SU-DHL-6 (cell line): ENCODE data around the gene MRGPRD.

Experiments used
- H2AFZ ChIP-seq: fragments of 200-600 bp; sonication (generic); 2 replicates; pipeline ENCODE4 v1.6.1; 2014; ENCODE audit warnings: low read depth, mild to moderate bottlenecking, moderate library complexity, mixed read lengths, antibody characterized with exemption, low read length; ENCODE audit not compliant: severe bottlenecking
- H3F3A ChIP-seq: fragments of 200-600 bp; shearing (Covaris generic); 2 replicates; pipeline ENCODE4 v1.6.0; 2016; ENCODE audit warnings: antibody characterized with exemption, mild to moderate bottlenecking; ENCODE audit not compliant: insufficient read depth
- H3K27ac ChIP-seq: fragments of 200-600 bp; sonication (generic); 2 replicates; pipeline ENCODE4 v1.5.1; 2016; ENCODE audit warnings: low read depth, mild to moderate bottlenecking, low read length, moderate library complexity, mixed read lengths
- H3K27me3 ChIP-seq: fragments of 200-600 bp; sonication (generic), shearing (Covaris generic); 2 replicates; pipeline ENCODE4 v1.6.0; 2014; ENCODE audit warnings: mild to moderate bottlenecking, low read length
- H3K36me3 ChIP-seq: fragments of 200-600 bp; sonication (generic); 2 replicates; pipeline ENCODE4 v1.6.1; 2014; ENCODE audit warnings: mild to moderate bottlenecking, low read length, mixed read lengths
- H3K4me2 ChIP-seq: fragments of 300-600, 200-600 bp; shearing (Covaris generic), sonication (generic); 2 replicates; pipeline ENCODE4 v1.6.0; 2014; ENCODE audit warnings: low read length, low read depth, mild to moderate bottlenecking; ENCODE audit not compliant: poor library complexity, severe bottlenecking
- H3K4me3 ChIP-seq: fragments of 200-600 bp; sonication (generic); 2 replicates; pipeline ENCODE4 v1.5.1; 2014; ENCODE audit warnings: antibody characterized with exemption, low read length, mild to moderate bottlenecking, mixed read lengths; ENCODE audit not compliant: insufficient read depth, poor library complexity, severe bottlenecking
- H3K79me2 ChIP-seq: fragments of 200-600 bp; sonication (generic); 2 replicates; pipeline ENCODE4 v1.6.1; 2014; ENCODE audit warnings: mild to moderate bottlenecking, low read length, moderate library complexity; ENCODE audit not compliant: insufficient read depth
- H3K9ac ChIP-seq: fragments of 200-600 bp; sonication (generic); 2 replicates; pipeline ENCODE4 v1.7.0; 2014; ENCODE audit warnings: mild to moderate bottlenecking, low read length
- H3K9me2 ChIP-seq: fragments of 200-600 bp; sonication (generic); replicated peaks from 2 replicates; pipeline ENCODE4 v1.6.1; 2014; ENCODE audit warnings: low read length; ENCODE audit not compliant: insufficient read depth
- H3K9me3 ChIP-seq: fragments of 200-600 bp; sonication (generic); 2 replicates; pipeline ENCODE4 v1.6.1; 2014; ENCODE audit warnings: low read length, mixed read lengths; ENCODE audit not compliant: insufficient read depth
- H4K20me1 ChIP-seq: fragments of 200-600 bp; sonication (generic); 2 replicates; pipeline ENCODE4 v1.6.1; 2014; ENCODE audit warnings: low read depth, mild to moderate bottlenecking, antibody characterized with exemption, low read length, moderate library complexity, mixed read lengths
- EZH2phosphoT487 ChIP-seq: fragments of 200-600 bp; sonication (generic), shearing (Covaris generic); conservative IDR thresholded peaks from 2 replicates; pipeline ENCODE4 v1.6.1; 2018; ENCODE audit warnings: mild to moderate bottlenecking, antibody characterized with exemption, low read length, moderate library complexity, mixed read lengths
- TF ChIP-seq, protein P1 (sequence below): fragments of 200-600 bp; sonication (generic); IDR thresholded peaks from one replicate; pipeline ENCODE4 v1.5.1; 2017; ENCODE audit warnings: antibody characterized with exemption, mild to moderate bottlenecking, low read length, moderate library complexity; ENCODE audit not compliant: insufficient read depth, poor library complexity, severe bottlenecking

The MRGPRD gene

DNA sequence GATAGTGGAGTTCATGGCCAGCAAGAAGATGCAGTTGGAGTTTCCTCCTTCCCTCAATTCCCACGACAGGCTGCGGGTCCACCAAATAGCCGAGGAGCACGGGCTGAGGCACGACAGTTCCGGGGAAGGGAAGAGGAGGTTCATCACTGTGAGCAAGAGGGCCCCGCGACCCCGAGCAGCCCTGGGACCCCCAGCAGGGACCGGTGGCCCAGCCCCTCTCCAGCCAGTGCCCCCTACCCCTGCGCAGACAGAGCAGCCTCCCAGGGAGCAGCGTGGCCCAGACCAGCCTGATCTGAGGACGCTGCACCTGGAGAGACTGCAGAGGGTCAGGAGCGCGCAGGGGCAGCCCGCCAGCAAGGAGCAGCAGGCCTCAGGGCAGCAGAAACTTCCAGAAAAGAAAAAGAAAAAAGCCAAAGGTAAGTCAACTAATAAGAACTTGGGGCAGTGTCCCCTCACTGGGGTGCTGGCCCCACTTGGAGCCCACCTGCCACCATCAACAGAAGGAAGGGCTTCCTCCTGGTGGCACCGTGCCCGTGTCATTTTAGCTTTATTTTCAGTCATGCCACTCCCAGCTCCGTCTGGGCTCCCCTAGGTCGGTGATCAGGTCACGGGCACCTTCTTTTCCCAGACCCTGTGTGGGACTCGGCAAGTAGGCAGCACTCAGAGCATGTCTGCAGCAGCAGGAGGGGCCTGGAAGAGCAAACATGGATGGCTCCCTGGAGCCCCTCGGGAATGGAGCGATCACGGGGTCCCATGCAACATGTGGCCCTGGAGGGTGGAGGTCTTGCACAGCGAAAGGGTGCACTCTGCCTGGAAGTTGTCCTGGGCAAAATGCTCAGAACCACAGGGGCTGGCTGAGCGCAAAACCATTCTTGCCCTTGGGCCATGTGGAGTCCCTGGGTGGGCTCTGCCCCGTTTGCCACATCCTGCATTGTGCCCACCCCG is 43.8 kb downstream of the MRGPRD start:
- Histone ChIP-seq H4K20me1 (no peaks in the 10 kb centered on the region), H3F3A (no peaks in the 10 kb centered on the region), H3K4me3 (no peak overlapping the region), H3K36me3 (no peaks in the 10 kb centered on the region), H2AFZ (no peak overlapping the region), H3K79me2 (no peaks in the 10 kb centered on the region), H3K9me3 (no peaks in the 10 kb centered on the region), H3K27me3 (no peaks in the 10 kb centered on the region), H3K4me2 (no peak overlapping the region), H3K9me2 (no peaks in the 10 kb centered on the region), H3K9ac (no peak overlapping the region), H3K27ac (no peak overlapping the region)
- TF ChIP-seq EZH2phosphoT487: no peak
- TF ChIP-seq, protein P1, sequence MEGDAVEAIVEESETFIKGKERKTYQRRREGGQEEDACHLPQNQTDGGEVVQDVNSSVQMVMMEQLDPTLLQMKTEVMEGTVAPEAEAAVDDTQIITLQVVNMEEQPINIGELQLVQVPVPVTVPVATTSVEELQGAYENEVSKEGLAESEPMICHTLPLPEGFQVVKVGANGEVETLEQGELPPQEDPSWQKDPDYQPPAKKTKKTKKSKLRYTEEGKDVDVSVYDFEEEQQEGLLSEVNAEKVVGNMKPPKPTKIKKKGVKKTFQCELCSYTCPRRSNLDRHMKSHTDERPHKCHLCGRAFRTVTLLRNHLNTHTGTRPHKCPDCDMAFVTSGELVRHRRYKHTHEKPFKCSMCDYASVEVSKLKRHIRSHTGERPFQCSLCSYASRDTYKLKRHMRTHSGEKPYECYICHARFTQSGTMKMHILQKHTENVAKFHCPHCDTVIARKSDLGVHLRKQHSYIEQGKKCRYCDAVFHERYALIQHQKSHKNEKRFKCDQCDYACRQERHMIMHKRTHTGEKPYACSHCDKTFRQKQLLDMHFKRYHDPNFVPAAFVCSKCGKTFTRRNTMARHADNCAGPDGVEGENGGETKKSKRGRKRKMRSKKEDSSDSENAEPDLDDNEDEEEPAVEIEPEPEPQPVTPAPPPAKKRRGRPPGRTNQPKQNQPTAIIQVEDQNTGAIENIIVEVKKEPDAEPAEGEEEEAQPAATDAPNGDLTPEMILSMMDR: no peak

DNA sequence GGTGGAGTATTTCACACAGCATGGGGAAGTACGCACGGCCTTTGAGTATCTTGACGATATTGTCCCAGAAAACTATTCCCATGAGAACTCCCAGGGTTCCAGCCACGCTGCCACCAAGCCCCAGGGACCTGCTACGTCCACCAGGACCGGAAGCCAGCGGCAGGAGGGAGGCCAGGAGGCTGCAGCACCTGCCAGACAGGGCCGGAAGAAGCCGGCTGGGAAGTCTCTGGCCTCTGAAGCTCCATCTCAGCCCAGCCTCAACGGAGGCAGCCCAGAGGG is 44.5 kb downstream of the MRGPRD start:
- no peak for TF ChIP-seq EZH2phosphoT487
- TF ChIP-seq, protein P1: no peak
- no peaks in the 10 kb centered on the region for H3K9me2 ChIP-seq
- H2AFZ ChIP-seq: no peak overlapping the region
- H4K20me1 ChIP-seq: no peaks in the 10 kb centered on the region
- H3K4me2 ChIP-seq: no peak overlapping the region
- H3K36me3 ChIP-seq: no peaks in the 10 kb centered on the region
- H3K9ac ChIP-seq: no peak overlapping the region
- no peaks in the 10 kb centered on the region for H3F3A ChIP-seq
- no peaks in the 10 kb centered on the region for H3K9me3 ChIP-seq
- H3K4me3 ChIP-seq: no peak overlapping the region
- H3K27ac ChIP-seq: no peak overlapping the region
- H3K27me3 ChIP-seq: no peaks in the 10 kb centered on the region
- H3K79me2 ChIP-seq: no peaks in the 10 kb centered on the region

DNA sequence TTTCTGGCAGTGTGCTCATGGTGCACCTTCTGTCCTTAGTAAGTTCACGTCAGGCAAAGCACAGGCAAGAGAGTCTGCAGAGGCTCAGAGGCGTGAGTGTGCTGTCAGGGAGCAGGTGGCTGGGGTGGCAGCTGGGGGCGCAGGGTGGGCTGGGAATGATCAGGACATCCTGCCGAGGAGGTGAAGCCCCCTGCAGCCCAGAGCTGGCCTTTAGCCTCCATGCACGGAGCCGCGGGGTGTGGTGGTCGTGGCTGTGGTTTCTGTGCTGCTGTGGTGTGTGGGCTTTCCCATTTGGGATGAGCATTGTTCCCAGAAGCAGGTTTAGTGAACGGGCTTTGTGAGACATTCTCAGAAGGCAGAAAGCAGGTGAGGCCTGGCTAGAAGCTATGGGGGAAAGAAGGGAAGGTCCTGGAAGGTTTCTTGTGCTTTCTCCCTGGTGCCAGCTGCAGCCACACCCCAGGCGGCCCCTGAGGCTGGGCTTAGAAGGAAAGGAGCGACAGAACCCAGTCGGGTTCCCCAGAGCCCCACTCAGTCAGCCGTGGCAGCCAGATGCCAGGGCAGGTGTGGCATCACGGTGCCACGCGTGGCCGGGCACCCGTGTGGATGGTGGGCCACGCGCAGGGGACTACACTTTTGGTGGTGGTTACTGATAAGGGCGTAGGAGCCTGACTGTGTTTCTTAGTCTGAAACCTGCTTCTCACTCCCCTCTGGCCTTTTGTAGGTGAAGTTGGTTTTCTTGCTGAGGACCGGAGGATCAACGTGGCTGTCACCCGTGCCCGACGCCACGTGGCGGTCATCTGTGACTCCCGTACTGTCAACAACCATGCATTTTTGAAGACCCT is 45.0 kb downstream of the MRGPRD start:
- H3K9me3 ChIP-seq: no peaks in the 10 kb centered on the region
- no peak overlapping the region for H3K9ac ChIP-seq
- H3K79me2 ChIP-seq: no peaks in the 10 kb centered on the region
- H4K20me1 ChIP-seq: no peaks in the 10 kb centered on the region
- no peaks in the 10 kb centered on the region for H3K9me2 ChIP-seq
- H3K4me3 ChIP-seq: no peak overlapping the region
- H3K27me3 ChIP-seq: no peaks in the 10 kb centered on the region
- H3F3A ChIP-seq: no peaks in the 10 kb centered on the region
- H2AFZ ChIP-seq: no peak overlapping the region
- no peak overlapping the region for H3K4me2 ChIP-seq
- H3K27ac ChIP-seq: no peak overlapping the region
- TF ChIP-seq EZH2phosphoT487: no peak
- TF ChIP-seq, protein P1: no peak
- H3K36me3 ChIP-seq: no peaks in the 10 kb centered on the region
